Activated T-cell treated with anti-CD3 and anti-CD28 coated beads for 1 hour (primary cell): Measurements from ENCODE around the gene ANKRD6.

Source experiments
- DNase-seq: peaks from one replicate; pipeline ENCODE4 v3.0.0-alpha.2; 2020; ENCODE audit warnings: low read depth

ANKRD6 gene

DNA sequence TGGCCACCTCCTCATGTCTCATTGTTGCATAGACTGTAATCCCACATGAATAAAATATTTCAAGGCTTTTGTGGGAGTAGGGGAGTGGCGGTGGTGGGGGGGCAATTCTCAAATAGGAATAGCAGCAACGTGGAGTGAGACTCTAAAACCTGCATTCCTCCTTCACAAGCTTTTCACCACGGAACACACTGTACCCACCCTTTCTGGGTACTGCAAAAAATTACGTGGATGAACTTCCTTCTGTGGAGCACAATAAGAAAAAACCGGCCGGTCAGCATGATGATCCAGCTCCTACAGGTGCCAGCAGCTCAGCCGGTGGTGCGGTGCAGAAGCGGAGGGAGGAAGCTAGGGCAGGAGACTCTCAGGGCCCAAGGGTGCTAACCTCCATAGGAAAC lies 19.9 kb upstream of the ANKRD6 start:
- no peak for DNase-seq

DNA sequence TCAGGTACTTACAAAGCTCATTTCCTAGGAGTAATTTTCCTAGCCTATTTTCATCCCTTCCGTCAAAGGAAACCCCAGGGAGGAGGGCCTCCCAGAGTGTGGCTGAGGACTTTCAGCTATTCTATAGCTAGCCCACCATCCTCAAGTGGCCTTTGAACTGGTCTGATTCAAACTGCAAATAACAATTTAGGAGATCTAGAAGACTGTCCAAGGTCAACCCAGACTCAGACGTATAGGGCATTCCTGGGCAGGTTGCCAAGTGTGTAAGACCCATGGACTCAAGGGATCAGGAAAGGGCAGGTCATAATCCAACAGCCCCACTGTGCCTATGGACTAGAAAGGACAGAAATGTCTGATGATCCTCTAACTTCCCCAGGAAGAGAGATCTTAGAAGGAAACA lies 18.7 kb upstream of the ANKRD6 start:
- DNase-seq, result no peak

GRCh38 chr6:89415185-89415584 lies 17.8 kb upstream of the ANKRD6 start:
- DNase-seq, result no peak

GRCh38 chr6:89416796-89417195 lies 16.2 kb upstream of the ANKRD6 start:
- no peak for DNase-seq

DNA sequence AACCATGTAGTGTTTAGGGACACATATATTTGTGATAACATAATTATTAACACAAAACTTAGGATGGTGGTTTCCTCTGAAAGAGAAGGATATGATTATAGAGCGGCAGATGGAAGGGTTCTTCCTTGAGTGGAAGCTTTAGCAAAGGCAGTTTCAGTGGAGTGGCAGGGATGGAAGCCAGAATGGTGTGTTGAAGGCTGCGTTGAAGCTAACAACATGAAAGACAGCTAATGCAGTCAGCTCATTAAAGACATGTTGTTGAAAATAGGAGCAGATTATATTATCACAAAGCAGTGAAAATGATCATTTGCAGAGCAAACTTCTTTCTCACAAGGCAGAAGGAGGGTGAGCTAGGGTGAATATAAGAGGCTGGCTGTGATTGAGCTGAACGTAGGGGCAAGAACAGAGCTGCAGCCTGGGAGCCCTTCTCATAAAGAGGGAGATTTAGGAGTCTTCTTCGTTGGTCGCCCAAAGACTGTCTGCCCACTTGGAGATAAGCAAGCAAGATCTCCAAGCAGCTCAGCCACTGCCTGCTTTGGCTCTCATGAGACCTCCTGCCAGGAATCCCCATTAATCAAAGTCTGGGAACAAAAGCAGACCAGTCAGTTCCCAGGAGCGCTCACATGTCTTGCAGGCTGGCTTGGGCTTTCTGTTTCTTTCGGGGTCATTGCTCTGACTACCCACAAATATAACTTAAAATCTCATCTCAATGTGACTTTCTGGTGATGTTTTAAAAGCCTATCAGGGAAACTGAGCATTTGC lies 2.6 kb upstream of the ANKRD6 start:
- no peak for DNase-seq

GRCh38 chr6:89433252-89434149 lies 549 bp downstream of the ANKRD6 start:
- peak; percentile 4 for DNase-seq

DNA sequence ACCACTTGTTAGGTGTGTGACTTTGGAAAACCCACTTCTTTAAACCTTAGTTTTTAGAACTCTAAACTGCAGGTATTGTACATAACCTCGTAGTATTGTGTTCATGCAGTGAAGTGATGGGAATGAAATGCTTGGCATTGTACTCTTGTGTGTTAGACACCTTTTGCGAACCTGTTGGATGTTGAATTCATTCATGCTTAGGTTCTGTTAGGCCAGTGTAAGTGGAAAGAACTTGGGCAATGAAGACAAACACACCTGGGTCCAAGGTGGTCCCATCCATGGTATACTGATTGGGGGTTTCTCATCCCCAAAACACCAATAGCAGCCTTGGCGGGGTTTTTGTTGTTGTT lies 1.2 kb downstream of the ANKRD6 start:
- no peak for DNase-seq

- no peak for DNase-seq
Measured at GRCh38 chr6:89434954-89435353, 2.0 kb downstream of the ANKRD6 start.

- DNase-seq, result no peak
Measured at GRCh38 chr6:89436226-89436625, 3.3 kb downstream of the ANKRD6 start.

GRCh38 chr6:89438248-89438647 lies 5.3 kb downstream of the ANKRD6 start:
- no peak for DNase-seq

DNA sequence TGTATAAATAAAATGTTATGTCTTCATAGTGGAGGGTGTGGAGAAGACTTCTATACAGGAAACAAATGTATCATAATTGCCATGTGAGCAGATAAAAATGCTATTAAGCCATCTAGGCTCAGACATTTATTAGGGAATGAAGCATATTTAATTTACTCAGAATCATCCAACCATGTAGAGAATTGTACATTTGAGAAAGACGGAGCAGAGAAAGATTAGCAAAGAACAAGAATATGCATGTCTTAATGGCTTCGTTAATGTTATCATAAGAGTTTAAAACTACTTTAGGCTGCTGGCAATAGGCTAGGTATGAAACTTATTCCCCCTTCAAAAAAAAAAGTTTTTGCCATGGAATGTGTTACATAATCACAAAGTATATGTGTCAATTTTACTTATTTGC lies 6.1 kb downstream of the ANKRD6 start:
- no peak for DNase-seq

DNA sequence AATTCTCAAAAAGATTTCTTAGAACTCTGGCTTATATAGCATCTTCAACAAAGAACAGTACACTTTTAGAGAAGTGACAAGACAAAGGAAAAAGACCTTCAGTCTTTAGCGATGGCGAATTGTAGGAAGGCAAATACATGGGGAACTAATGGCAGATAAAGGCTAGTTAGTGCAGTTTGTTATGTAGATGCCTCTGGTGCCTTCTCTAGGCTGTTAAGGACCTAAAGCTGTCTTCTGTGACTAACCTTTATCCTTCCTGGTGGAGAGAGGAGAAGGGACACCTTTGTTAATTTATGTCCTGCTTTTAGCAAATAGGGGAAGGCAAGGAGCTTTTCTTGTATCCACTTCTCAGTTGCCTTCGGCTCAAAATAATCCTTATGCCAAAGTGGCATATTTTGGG lies 7.2 kb downstream of the ANKRD6 start:
- DNase-seq, result no peak

- no peak for DNase-seq
Measured at GRCh38 chr6:89443658-89444057, 10.7 kb downstream of the ANKRD6 start.

DNA sequence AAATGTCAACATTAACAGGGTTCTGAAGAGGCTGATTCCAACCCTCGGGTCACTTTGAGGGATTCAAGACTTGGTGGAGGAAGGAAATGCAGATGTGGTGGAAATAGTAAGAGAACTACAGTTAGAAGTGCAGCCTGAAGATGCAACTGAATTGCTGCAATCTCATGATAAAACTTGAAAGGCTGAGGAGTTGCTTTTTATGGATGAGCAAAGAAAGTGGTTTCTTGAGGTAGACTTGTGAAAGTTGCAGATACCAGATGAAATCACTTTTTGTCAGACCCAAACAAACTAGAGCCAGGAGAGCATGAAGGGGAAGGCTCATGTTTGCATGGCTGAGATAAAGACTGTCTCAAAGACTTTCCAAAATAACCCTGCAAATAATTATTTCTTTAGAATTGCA lies 16.2 kb downstream of the ANKRD6 start:
- no peak for DNase-seq

- DNase-seq, result no peak
Measured at GRCh38 chr6:89452281-89452680, 19.3 kb downstream of the ANKRD6 start.

- no peak for DNase-seq
Measured at GRCh38 chr6:89454300-89454699, 21.3 kb downstream of the ANKRD6 start.

DNA sequence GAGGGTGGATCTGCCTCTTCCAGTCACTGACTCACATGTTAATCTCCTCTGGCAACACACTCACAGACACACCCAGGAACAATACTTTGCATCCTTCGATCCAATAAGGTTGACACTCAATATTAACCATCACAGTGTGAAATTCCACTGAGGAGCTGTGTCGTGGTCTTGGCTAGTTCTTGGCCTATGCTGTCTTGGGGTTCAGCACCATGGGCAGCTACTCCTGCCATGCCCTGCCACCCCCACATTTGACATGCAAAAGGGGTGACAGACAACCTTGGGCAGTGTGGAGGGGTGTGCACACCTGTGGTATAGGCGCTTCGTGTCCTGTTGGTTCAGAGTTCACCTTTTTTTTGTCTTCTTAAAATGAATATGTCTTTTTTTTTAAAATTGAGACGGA lies 25.8 kb downstream of the ANKRD6 start:
- no peak for DNase-seq

GRCh38 chr6:89459501-89459900 lies 26.5 kb downstream of the ANKRD6 start:
- DNase-seq, result no peak

DNA sequence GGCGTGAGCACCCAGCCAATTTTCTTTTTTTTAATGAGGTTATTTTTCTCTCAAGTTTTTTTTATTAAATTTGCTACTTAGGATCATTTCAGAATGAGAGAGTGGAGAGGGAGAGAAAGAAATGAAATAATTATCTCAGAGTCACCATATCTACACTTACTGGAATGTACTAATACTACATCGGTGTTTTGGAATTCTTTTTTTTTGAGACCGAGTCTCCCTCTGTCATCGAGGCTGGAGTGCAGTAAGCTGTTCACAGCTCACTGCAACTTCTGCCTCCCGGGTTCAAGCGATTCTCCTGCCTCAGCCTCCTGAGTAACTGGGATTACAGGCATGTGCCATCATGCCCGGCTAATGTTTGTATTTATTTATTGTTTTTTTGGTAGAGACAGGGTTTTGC lies 27.8 kb downstream of the ANKRD6 start:
- DNase-seq, result no peak

DNA sequence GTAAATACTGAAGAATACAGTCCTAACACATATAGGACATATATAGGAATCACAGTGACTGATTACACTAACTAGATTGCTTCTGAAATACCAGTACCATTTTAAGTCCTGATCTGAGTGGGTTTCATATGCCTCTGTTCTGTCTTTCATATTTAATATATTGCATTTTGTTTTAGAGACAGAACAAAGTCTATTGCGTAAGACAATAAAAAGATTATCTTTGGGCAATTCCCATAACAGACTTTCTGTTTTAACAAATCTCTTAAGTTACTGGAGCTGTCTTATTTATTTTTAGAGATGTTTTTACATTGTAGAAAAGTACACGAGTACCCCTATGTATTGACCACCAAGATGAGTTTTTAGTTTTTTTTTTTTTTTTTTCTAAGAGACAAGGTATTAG lies 29.6 kb downstream of the ANKRD6 start:
- no peak for DNase-seq

- no peak for DNase-seq
Measured at GRCh38 chr6:89464295-89464694, 31.3 kb downstream of the ANKRD6 start.

DNA sequence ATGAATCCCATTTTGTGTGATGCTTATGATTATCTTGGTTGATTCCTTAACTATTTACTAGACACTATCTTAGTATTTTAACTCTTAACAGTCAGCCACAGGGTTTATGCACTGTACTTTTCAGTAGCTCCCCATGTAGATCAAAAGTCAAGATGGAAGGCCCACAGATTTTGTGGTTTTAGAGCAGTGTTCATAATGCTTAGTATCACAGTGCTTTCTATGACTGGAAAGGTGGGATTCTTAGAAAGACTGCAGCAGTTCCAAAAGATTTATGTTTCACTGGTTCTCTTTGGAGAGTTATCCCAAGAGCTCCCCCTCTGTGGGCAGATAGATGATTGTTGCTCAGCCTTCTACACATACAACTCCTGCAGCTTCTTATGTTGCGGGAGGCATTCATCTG lies 34.5 kb downstream of the ANKRD6 start:
- no peak for DNase-seq

DNA sequence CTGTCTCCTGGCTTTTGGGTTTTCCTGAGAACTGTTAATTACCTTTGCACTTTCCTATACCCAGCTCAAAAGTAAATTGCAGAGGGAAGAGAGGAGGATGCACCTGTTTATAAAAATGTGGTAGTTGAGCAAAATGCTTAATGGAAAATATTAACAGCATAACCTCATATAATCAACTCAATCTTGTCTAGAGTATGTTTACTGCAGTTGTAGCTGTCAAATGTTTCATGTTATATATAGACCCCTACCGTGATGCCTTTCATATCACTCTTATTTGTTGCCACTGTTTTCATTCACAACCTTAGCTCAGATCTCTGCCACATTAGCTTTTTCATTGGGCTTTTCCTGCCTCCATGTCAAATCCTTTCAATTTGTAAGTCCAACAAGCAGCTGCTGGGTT lies 36.0 kb downstream of the ANKRD6 start:
- DNase-seq, result no peak
